Spleen (tissue), 11 donors: ENCODE results near the gene ARFGEF2. TPM values are rescaled to one million over a fixed set of nuclear protein-coding genes. Genes with fewer than 3 reads are reported as not detected.
"Not testable (repeated sequence)": the region's sequence is repeated elsewhere in the genome, so short reads cannot be mapped to it uniquely, and the experiment has no call there.

Source experiments
- DNase-seq: peaks from one replicate; pipeline ENCODE4 v3.0.0-alpha.2; 2020
- H3K27ac ChIP-seq, 8 donors: fragments of 200-600 bp; sonication (generic) in 7 of 8; 1 replicate in 4 of 8; 2 replicates in 4 of 8; pipeline versions ENCODE4 v1.5.0 to v1.8.0; 2016 to 2021; ENCODE audit warnings: inconsistent platforms in 4 of 8, mild to moderate bottlenecking in 4 of 8, moderate library complexity in 1 of 8
- H3K27me3 ChIP-seq, 7 donors: fragments of 200-600 bp; sonication (generic) in 6 of 7; replicated peaks in 1 of 7; 1 replicate in 4 of 7; 2 replicates in 3 of 7; pipeline versions ENCODE4 v1.5.0 to v1.8.0; 2016 to 2021; ENCODE audit warnings: inconsistent platforms in 3 of 7, mild to moderate bottlenecking in 1 of 7
- H3K36me3 ChIP-seq, 6 donors: fragments of 200-600 bp; sonication (generic) in 5 of 6; 1 replicate in 4 of 6; 2 replicates in 2 of 6; pipeline versions ENCODE4 v1.5.0 to v1.8.0; 2016 to 2021; ENCODE audit warnings: inconsistent platforms in 2 of 6
- H3K4me1 ChIP-seq, 6 donors: fragments of 200-600 bp; sonication (generic) in 5 of 6; 1 replicate in 3 of 6; 2 replicates in 3 of 6; pipeline versions ENCODE4 v1.5.0 to v1.8.0; 2016 to 2021; ENCODE audit warnings: inconsistent platforms in 3 of 6
- H3K4me3 ChIP-seq, 8 donors: fragments of 200-600 bp; sonication (generic) in 7 of 8; 1 replicate in 4 of 8; 2 replicates in 4 of 8; pipeline versions ENCODE4 v1.5.0 to v1.8.0; 2016 to 2021; ENCODE audit warnings: inconsistent platforms in 4 of 8, mild to moderate bottlenecking in 4 of 8, moderate library complexity in 2 of 8
- H3K9me3 ChIP-seq, 8 donors: fragments of 200-600 bp; sonication (generic) in 7 of 8; 1 replicate in 4 of 8; 2 replicates in 4 of 8; pipeline versions ENCODE4 v1.5.0 to v1.8.0; 2016 to 2021; ENCODE audit warnings: inconsistent platforms in 4 of 8
- POLR2A ChIP-seq, 3 donors: fragments of 450-650 bp; IDR thresholded peaks; one replicate each; pipeline ENCODE4 v1.5.1; 2017; ENCODE audit warnings: antibody characterized with exemption in 3 of 3, mild to moderate bottlenecking in 1 of 3
- POLR2AphosphoS5 ChIP-seq, 3 donors: sonication (generic); formaldehyde crosslinking; IDR thresholded peaks; one replicate each; pipeline ENCODE4 v1.5.1; 2017; ENCODE audit warnings: antibody characterized with exemption in 3 of 3
- WGBS, 5 donors: extraction: QIAGEN DNeasy Blood & Tissue Kit in 3 of 5; methylation state at CpG; one replicate each; pipeline versions ENCODE4 v1.1.5 to v1.1.7; 2013 to 2018; 5-methylcytosine and 5-hydroxymethylcytosine counted together
- intact Hi-C: fragments of 100-400 bp; cut with DNase I; formaldehyde crosslinking; loops from one replicate; pipeline ENCODE4 v1.15.0; 2023; ENCODE audit warnings: low total_unique reads
- polyA plus RNA-seq, 3 donors: library from polyadenylated mRNA; stranded (reverse); fragments of 200-250 nt; gene quantifications; one replicate each; pipeline ENCODE4 v1.2.1, GENCODE V29; 2013
- total RNA-seq, 7 donors: library from RNA; depleted of rRNA in 3 of 7; stranded (reverse); fragments of >200 nt in 3 of 7; fragmentation: NEBNext Ultra II Directional in 4 of 7; extraction: Animal tissue kit (Norgen Biotek cat#: 25700) in 4 of 7; gene quantifications; one replicate each; pipeline versions ENCODE4 v1.1.0 to v1.2.1, GENCODE V29; 2016 to 2021
- TF ChIP-seq, protein P1 (sequence below), 11 experiments: fragments of 200-600 bp in 7 of 11; fragments of 450-650 bp in 4 of 11; sonication (generic) in 4 of 11; IDR thresholded peaks in 8 of 11; conservative IDR thresholded peaks in 3 of 11; 1 replicate in 7 of 11; 2 replicates in 4 of 11; pipeline versions ENCODE4 v1.4.0 to v1.8.0; 2016 to 2021; ENCODE audit warnings: antibody characterized with exemption in 11 of 11, inconsistent platforms in 4 of 11, mild to moderate bottlenecking in 1 of 11
- donor health status: healthy with polysubstance abuse.
- donor health status: DM: no; HTN: no; CAD: no; lungs with moderate emphysema.
- donor health status: DM: no; HTN: no; CAD: no.
- donor health status: Bipolar disorder and iron deficiency.
- donor health status: healthy.
- donor health status: DM: no; HTN: no; CAD: no.
- donor health status: DM: yes; HTN: yes; CAD: no.

ARFGEF2 gene
- total and polyA plus RNA-seq, 10 donors, result 6.7 to 44.4 (median 40.8) TPM

- TF ChIP-seq, protein P1, sequence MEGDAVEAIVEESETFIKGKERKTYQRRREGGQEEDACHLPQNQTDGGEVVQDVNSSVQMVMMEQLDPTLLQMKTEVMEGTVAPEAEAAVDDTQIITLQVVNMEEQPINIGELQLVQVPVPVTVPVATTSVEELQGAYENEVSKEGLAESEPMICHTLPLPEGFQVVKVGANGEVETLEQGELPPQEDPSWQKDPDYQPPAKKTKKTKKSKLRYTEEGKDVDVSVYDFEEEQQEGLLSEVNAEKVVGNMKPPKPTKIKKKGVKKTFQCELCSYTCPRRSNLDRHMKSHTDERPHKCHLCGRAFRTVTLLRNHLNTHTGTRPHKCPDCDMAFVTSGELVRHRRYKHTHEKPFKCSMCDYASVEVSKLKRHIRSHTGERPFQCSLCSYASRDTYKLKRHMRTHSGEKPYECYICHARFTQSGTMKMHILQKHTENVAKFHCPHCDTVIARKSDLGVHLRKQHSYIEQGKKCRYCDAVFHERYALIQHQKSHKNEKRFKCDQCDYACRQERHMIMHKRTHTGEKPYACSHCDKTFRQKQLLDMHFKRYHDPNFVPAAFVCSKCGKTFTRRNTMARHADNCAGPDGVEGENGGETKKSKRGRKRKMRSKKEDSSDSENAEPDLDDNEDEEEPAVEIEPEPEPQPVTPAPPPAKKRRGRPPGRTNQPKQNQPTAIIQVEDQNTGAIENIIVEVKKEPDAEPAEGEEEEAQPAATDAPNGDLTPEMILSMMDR (IDR thresholded peaks at IDR 0.05 in 8 of 11, conservative IDR thresholded peaks at IDR 0.05 in 3 of 11), result no peak
- TF ChIP-seq POLR2A (IDR thresholded peaks at IDR 0.05) (no peak), POLR2AphosphoS5 (IDR thresholded peaks at IDR 0.05) (no peak)
- Histone ChIP-seq H3K36me3 (peaks cover 6 to 100% (median 84%) of the 10 kb centered on the region in 6 donors), H3K9me3 (no peaks in the 10 kb centered on the region), H3K27ac (no peak overlapping the region), H3K4me3 (no peak overlapping the region), H3K27me3 (no peaks in the 10 kb centered on the region), H3K4me1 (no peaks in the 10 kb centered on the region)
- WGBS, 5 donors, result 97 to 99% (median 97%) methylated on average over 7 of the region's 7 CpGs
- DNase-seq, result no peak
- intact Hi-C loops, result no loop called here
Observed at GRCh38 chr20:49001741-49002140, 80.2 kb downstream of the ARFGEF2 start.

GRCh38 chr20:49006446-49006980 lies 85.0 kb downstream of the ARFGEF2 start:
- H3K27me3 ChIP-seq, result no peaks in the 10 kb centered on the region
- no peak for DNase-seq
- peaks cover 3 to 100% (median 70%) of the 10 kb centered on the region in 6 donors for H3K36me3 ChIP-seq
- intact Hi-C loops, result no loop called here
- no peak overlapping the region for H3K27ac ChIP-seq
- H3K9me3 ChIP-seq, result no peaks in the 10 kb centered on the region
- no peak overlapping the region for H3K4me3 ChIP-seq
- TF ChIP-seq POLR2A (IDR thresholded peaks at IDR 0.05) (no peak), POLR2AphosphoS5 (IDR thresholded peaks at IDR 0.05) (no peak)
- TF ChIP-seq, protein P1 (IDR thresholded peaks at IDR 0.05 in 8 of 11, conservative IDR thresholded peaks at IDR 0.05 in 3 of 11), result no peak
- no peaks in the 10 kb centered on the region for H3K4me1 ChIP-seq
- 87 to 96% (median 90%) methylated on average over 8 of the region's 8 CpGs for WGBS, 5 donors

DNA sequence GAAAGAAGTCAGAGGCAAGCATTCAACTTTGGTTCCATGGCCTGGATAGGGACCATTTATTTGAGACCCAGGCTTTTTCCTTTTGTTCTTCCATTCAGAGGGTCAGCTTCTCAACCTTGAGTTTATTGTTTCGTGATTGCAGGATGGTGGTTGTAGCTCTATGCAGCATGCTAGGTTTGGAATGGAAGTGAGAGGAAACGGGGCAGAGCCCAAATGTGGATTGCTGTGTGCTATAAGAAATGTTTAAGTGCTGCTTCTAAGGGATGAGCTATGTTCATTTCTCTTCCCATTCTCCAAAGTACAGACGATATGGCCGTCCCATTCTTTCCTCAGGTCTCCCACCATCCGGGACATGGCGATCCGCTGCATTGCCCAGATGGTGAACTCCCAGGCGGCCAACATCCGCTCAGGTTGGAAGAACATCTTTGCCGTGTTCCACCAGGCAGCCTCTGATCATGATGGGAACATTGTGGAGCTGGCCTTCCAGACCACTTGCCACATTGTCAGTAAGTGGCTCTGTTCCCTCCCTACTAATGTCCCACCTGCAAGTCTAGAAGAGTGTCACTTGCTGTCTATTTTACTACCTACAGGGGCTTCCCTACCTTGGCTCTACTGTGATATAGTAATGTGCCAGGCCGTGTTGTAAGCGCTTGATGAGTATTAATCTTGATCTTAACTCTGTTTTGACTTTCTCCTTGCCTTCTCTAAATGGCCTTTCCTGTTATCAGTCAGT lies 88.6 kb downstream of the ARFGEF2 start:
- Histone ChIP-seq H3K36me3 (peaks cover 3 to 100% (median 85%) of the 10 kb centered on the region in 6 donors), H3K4me1 (no peaks in the 10 kb centered on the region), H3K4me3 (no peak overlapping the region), H3K27me3 (no peaks in the 10 kb centered on the region), H3K27ac (peak overlapping the region in 1 of 8 donors; percentile 26), H3K9me3 (no peaks in the 10 kb centered on the region)
- intact Hi-C loops, result no loop called here
- 95 to 97% (median 97%) methylated on average over 12 of the region's 12 CpGs for WGBS, 5 donors
- DNase-seq, result no peak
- TF ChIP-seq, protein P1 (IDR thresholded peaks at IDR 0.05 in 8 of 11, conservative IDR thresholded peaks at IDR 0.05 in 3 of 11), result no peak
- TF ChIP-seq POLR2A (IDR thresholded peaks at IDR 0.05) (no peak), POLR2AphosphoS5 (IDR thresholded peaks at IDR 0.05) (no peak)

GRCh38 chr20:49024220-49024619 lies 102.7 kb downstream of the ARFGEF2 start:
- 83 to 94% (median 92%) methylated on average over 5 of the region's 5 CpGs for WGBS, 5 donors
- H3K36me3 ChIP-seq, result peaks cover 10 to 99% (median 93%) of the 10 kb centered on the region in 6 donors
- intact Hi-C loops, result no loop called here
- TF ChIP-seq POLR2A (IDR thresholded peaks at IDR 0.05) (no peak), POLR2AphosphoS5 (IDR thresholded peaks at IDR 0.05) (no peak)
- TF ChIP-seq, protein P1 (IDR thresholded peaks at IDR 0.05 in 8 of 11, conservative IDR thresholded peaks at IDR 0.05 in 3 of 11), result no peak
- H3K4me1 ChIP-seq, result no peaks in the 10 kb centered on the region
- no peak overlapping the region for H3K27ac ChIP-seq
- no peak for DNase-seq
- H3K9me3 ChIP-seq, result no peaks in the 10 kb centered on the region
- no peaks in the 10 kb centered on the region for H3K27me3 ChIP-seq
- H3K4me3 ChIP-seq, result no peak overlapping the region

DNA sequence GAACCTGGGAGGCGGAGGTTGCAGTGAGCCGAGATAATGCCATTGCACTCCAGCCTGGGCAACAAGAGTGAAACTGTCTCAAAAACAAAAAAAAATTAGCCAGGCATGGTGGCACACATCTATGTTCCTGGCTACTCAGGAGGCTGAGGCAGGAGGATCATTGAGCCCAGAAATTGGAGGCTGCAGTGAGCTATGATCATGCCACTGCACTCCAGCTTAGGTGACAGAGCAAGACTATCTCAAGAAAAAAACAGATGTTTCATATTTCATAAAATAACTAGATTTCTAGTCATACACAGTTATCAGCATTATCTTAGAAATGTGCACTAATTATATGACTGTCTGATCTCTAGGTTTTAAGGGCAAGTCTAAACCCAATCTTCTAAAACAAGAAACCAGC lies 106.7 kb downstream of the ARFGEF2 start:
- H3K27me3 ChIP-seq, intact Hi-C loops: not testable (repeated sequence)
- peaks cover 14 to 99% (median 94%) of the 10 kb centered on the region in 6 donors for H3K36me3 ChIP-seq

More for the DNA sequence above, 106.7 kb downstream of the ARFGEF2 start:
- H3K9me3 ChIP-seq, DNase-seq, H3K4me3 ChIP-seq, H3K27ac ChIP-seq, H3K4me1 ChIP-seq: not testable (repeated sequence)
- WGBS, 5 donors, result 96 to 100% (median 97%) methylated on average over 2 of the region's 2 CpGs
